MM.1S (cell line): ENCODE results near the gene UBE2E3.

Experiments used
- DNase-seq: peaks from one replicate; pipeline ENCODE4 v3.0.0-alpha.2; 2015
- H2AFZ ChIP-seq: fragments of 300-600 bp; sonication (generic); 2 replicates; pipeline ENCODE4 v1.6.0; 2016; ENCODE audit warnings: antibody characterized with exemption, low read length
- H3F3A ChIP-seq: fragments of 300-600 bp; sonication (generic); 2 replicates; pipeline ENCODE4 v1.6.1; 2016; ENCODE audit warnings: mild to moderate bottlenecking, antibody characterized with exemption, low read length, moderate library complexity, mixed read lengths; ENCODE audit not compliant: insufficient read depth
- H3K27ac ChIP-seq: fragments of 300-600 bp; sonication (generic); 2 replicates; pipeline ENCODE4 v1.5.1; 2016; ENCODE audit warnings: mild to moderate bottlenecking, low read length
- H3K27me3 ChIP-seq: fragments of 300-600 bp; sonication (generic); replicated peaks from 2 replicates; pipeline ENCODE4 v1.6.0; 2016; ENCODE audit warnings: low read length; ENCODE audit not compliant: insufficient read depth
- H3K36me3 ChIP-seq: fragments of 300-600 bp; sonication (generic); replicated peaks from 2 replicates; pipeline ENCODE4 v1.6.1; 2016; ENCODE audit warnings: mild to moderate bottlenecking, low read length, mixed read lengths; ENCODE audit not compliant: insufficient read depth
- H3K4me1 ChIP-seq: fragments of 300-600 bp; sonication (generic); 2 replicates; pipeline ENCODE4 v1.6.1; 2016; ENCODE audit warnings: low read length, mixed read lengths
- H3K4me2 ChIP-seq: fragments of 300-600 bp; sonication (generic); 2 replicates; pipeline ENCODE4 v1.6.0; 2016; ENCODE audit warnings: low read depth, low read length
- H3K4me3 ChIP-seq: fragments of 300-600 bp; sonication (generic); 2 replicates; pipeline ENCODE4 v1.5.1; 2016; ENCODE audit warnings: low read length, mixed read lengths
- H3K79me2 ChIP-seq: fragments of 300-600 bp; sonication (generic); 2 replicates; pipeline ENCODE4 v1.6.1; 2016; ENCODE audit warnings: mixed run types, low read length, mixed read lengths
- H3K9ac ChIP-seq: fragments of 300-600 bp; sonication (generic); 2 replicates; pipeline ENCODE4 v1.6.1; 2016; ENCODE audit warnings: low read length, mixed read lengths
- H3K9me2 ChIP-seq: fragments of 300-600 bp; sonication (generic); replicated peaks from 2 replicates; pipeline ENCODE4 v1.6.1; 2016; ENCODE audit warnings: mild to moderate bottlenecking, low read length, mixed read lengths; ENCODE audit not compliant: insufficient read depth
- H3K9me3 ChIP-seq: fragments of 300-600 bp; sonication (generic); replicated peaks from 2 replicates; pipeline ENCODE4 v1.6.1; 2016; ENCODE audit warnings: mild to moderate bottlenecking, low read length, mixed read lengths; ENCODE audit not compliant: insufficient read depth
- H4K20me1 ChIP-seq: fragments of 300-600 bp; sonication (generic); 2 replicates; pipeline ENCODE4 v1.6.1; 2016; ENCODE audit warnings: mild to moderate bottlenecking, low read length, moderate library complexity, mixed read lengths; ENCODE audit not compliant: insufficient read depth
- CTCF ChIP-seq: fragments of 300-600 bp; sonication (generic); IDR thresholded peaks from 2 replicates; pipeline ENCODE4 v1.5.1; 2016; ENCODE audit warnings: antibody characterized with exemption, low read length, mixed read lengths
- EZH2 ChIP-seq: fragments of 300-600 bp; sonication (generic); optimal IDR thresholded peaks from 2 replicates; pipeline ENCODE3; 2017; ENCODE audit warnings: low read depth, mild to moderate bottlenecking, antibody characterized with exemption, low read length, mixed read lengths
- EZH2phosphoT487 ChIP-seq: fragments of 300-600 bp; sonication (generic); IDR thresholded peaks from 2 replicates; pipeline ENCODE4 v1.6.1; 2018; ENCODE audit warnings: antibody characterized with exemption, low read length

The UBE2E3 gene

GRCh38 chr2:181007086-181007837 lies 26.9 kb downstream of the UBE2E3 start:
- TF ChIP-seq EZH2phosphoT487 (no peak), CTCF (no peak), EZH2 (no peak)
- H3K4me1 ChIP-seq, result no peaks in the 10 kb centered on the region
- DNase-seq, result no peak
- no peak overlapping the region for H3K4me3 ChIP-seq
- no peak overlapping the region for H2AFZ ChIP-seq
- no peaks in the 10 kb centered on the region for H3F3A ChIP-seq
- H4K20me1 ChIP-seq, result peaks cover 4% of the 10 kb centered on the region; the same call in 1 of the 2 replicates
- H3K9me3 ChIP-seq, result no peaks in the 10 kb centered on the region
- no peak overlapping the region for H3K9ac ChIP-seq
- no peaks in the 10 kb centered on the region for H3K27me3 ChIP-seq
- no peak overlapping the region for H3K4me2 ChIP-seq
- H3K9me2 ChIP-seq, result no peaks in the 10 kb centered on the region
- H3K27ac ChIP-seq, result no peak overlapping the region
- H3K36me3 ChIP-seq, result no peaks in the 10 kb centered on the region; the same call in 1 of the 2 replicates
- H3K79me2 ChIP-seq, result peaks cover 97% of the 10 kb centered on the region

- Histone ChIP-seq H3K4me2 (no peak overlapping the region), H3K9me2 (no peaks in the 10 kb centered on the region), H3K79me2 (peaks cover 99% of the 10 kb centered on the region)
Observed at GRCh38 chr2:181008407-181008806, 28.0 kb downstream of the UBE2E3 start.

GRCh38 chr2:181021199-181021789 lies 40.9 kb downstream of the UBE2E3 start:
- no peaks in the 10 kb centered on the region for H3K27me3 ChIP-seq
- H3K4me2 ChIP-seq, result no peak overlapping the region
- DNase-seq, result no peak
- peaks cover 95% of the 10 kb centered on the region for H3K79me2 ChIP-seq
- H3K36me3 ChIP-seq, result no peaks in the 10 kb centered on the region
- peaks cover 7% of the 10 kb centered on the region; the same call in 1 of the 2 replicates for H4K20me1 ChIP-seq
- H3K9ac ChIP-seq, result no peak overlapping the region
- H3K4me3 ChIP-seq, result no peak overlapping the region
- H3K9me3 ChIP-seq, result no peaks in the 10 kb centered on the region
- no peaks in the 10 kb centered on the region for H3K4me1 ChIP-seq
- no peak for TF ChIP-seq EZH2phosphoT487
- TF ChIP-seq CTCF, result no peak
- TF ChIP-seq EZH2, result no peak
- no peak overlapping the region for H3K27ac ChIP-seq
- H2AFZ ChIP-seq, result no peak overlapping the region
- no peaks in the 10 kb centered on the region for H3K9me2 ChIP-seq
- H3F3A ChIP-seq, result no peaks in the 10 kb centered on the region

More at GRCh38 chr2:181008407-181008806, 28.0 kb downstream of the UBE2E3 start:
- no peaks in the 10 kb centered on the region for H3K27me3 ChIP-seq
- no peak for TF ChIP-seq EZH2
- TF ChIP-seq CTCF, result no peak
- TF ChIP-seq EZH2phosphoT487, result no peak
- H3K4me3 ChIP-seq, result no peak overlapping the region
- no peak overlapping the region for H3K27ac ChIP-seq
- DNase-seq, result no peak
- H3K4me1 ChIP-seq, result no peaks in the 10 kb centered on the region
- peaks cover 4% of the 10 kb centered on the region; the same call in 1 of the 2 replicates for H4K20me1 ChIP-seq
- H3K9ac ChIP-seq, result no peak overlapping the region
- H3K9me3 ChIP-seq, result no peaks in the 10 kb centered on the region
- H3K36me3 ChIP-seq, result no peaks in the 10 kb centered on the region; the same call in 1 of the 2 replicates
- H3F3A ChIP-seq, result no peaks in the 10 kb centered on the region
- H2AFZ ChIP-seq, result no peak overlapping the region
